GM23248 (cell line): ENCODE results near the gene C11orf16.
"Not testable (repeated sequence)": the region's sequence is repeated elsewhere in the genome, so short reads cannot be mapped to it uniquely, and the experiment has no call there.

Source experiments
- EZH2 ChIP-seq: fragments of 200-600 bp; sonication (generic); IDR thresholded peaks from 2 replicates; pipeline ENCODE4 v1.6.1; 2018; ENCODE audit warnings: antibody characterized with exemption, mild to moderate bottlenecking; ENCODE audit not compliant: insufficient read depth, poor library complexity, severe bottlenecking
- EZH2phosphoT487 ChIP-seq: fragments of 200-600 bp; sonication (generic); IDR thresholded peaks from 2 replicates; pipeline ENCODE4 v1.6.1; 2018; ENCODE audit warnings: antibody characterized with exemption, moderate library complexity, mild to moderate bottlenecking, low read depth; ENCODE audit not compliant: insufficient read depth

DNA sequence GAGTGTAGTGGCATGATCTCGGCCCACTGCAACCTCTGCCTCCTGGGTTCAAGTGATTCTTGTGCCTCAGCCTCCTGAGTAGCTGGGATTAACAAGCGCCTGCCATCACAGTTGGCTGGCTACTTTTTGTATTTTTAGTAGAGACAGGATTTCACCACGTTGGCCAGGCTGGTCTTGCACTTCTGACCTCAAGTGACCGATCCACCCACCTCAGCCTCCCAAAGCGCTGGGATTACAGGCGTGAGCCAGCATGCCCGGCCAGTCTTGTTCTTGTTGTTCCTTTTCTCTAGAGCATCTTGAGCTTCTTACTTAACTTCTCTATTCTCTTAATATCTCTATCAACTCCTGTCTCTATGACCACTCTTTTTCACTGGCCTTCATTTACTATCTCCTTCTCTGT, 51.2 kb downstream of the C11orf16 start:
- TF ChIP-seq EZH2, EZH2phosphoT487: not testable (repeated sequence)
